Measurements from ENCODE around the gene CX3CR1.

CX3CR1 gene

DNA sequence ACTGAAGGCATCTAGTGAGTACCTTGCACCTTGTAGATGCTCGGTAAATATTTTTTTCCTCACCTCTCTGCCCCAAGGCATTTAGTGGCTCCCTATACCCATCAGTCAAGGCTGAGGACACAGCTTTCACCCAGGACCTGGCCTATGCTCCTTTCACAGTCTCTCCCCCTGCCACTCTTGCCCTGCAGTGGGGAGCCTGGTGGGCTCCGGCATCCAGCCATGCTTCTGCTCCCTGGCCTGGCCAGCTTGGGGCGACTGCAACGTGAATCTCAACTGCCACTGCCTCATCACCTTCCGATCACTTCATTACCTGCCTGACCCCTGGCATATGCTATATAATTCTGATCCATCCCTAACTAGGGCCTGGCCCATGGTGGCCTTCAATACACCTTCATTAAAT lies 735 bp upstream of the CX3CR1 start:
- CTCF ChIA-PET = interaction anchor here (1.0 to 8.4 kb wide), 6 partner anchors 7 to 154 kb away, joined by 4 to 77 read pairs (median 24); no protein-coding TSS in a partner anchor

GRCh38 chr3:39278616-39278935 lies 1.3 kb downstream of the CX3CR1 start:
- ChIA-PET POLR2A (interaction anchor here (0.7 kb wide), 1 partner anchor 93 kb away, joined by 5 read pairs; no protein-coding TSS in a partner anchor), CTCF (interaction anchor here (2.1 to 8.4 kb wide), 5 partner anchors 9 to 152 kb away, joined by 5 to 77 read pairs (median 43); partner anchors contain the start of gene XIRP1)
- TF ChIP-seq CTCF (IDR thresholded peaks at IDR 0.05; ENCODE audit: insufficient read depth, low read length, missing control alignments) = no peak

More for the DNA sequence above, 735 bp upstream of the CX3CR1 start:
- no peak overlapping the region for H3K4me3 ChIP-seq (ENCODE audit: low read depth, low read length)
- no peak for TF ChIP-seq CTCF (IDR thresholded peaks at IDR 0.05; ENCODE audit: insufficient read depth, low read length, missing control alignments)
- POLR2A ChIA-PET = no interaction called here
- no peak for DNase-seq (ENCODE audit: low read depth, low spot score)

GRCh38 chr3:39277893-39278615 lies 1.8 kb downstream of the CX3CR1 start:
- ChIA-PET POLR2A (interaction anchor here (0.7 kb wide), 1 partner anchor 93 kb away, joined by 5 read pairs; no protein-coding TSS in a partner anchor), CTCF (interaction anchor here (2.1 to 8.4 kb wide), 5 partner anchors 9 to 151 kb away, joined by 5 to 77 read pairs (median 43); partner anchors contain the start of gene XIRP1)
- no peak for TF ChIP-seq CTCF (IDR thresholded peaks at IDR 0.05; ENCODE audit: insufficient read depth, low read length, missing control alignments)
- no peak overlapping the region for H3K4me3 ChIP-seq (ENCODE audit: low read depth, low read length)
- no peak for DNase-seq (ENCODE audit: low read depth, low spot score)

More at GRCh38 chr3:39278616-39278935, 1.3 kb downstream of the CX3CR1 start:
- DNase-seq (ENCODE audit: low read depth, low spot score) = no peak
- H3K4me3 ChIP-seq (ENCODE audit: low read depth, low read length) = no peak overlapping the region

- no peak for TF ChIP-seq CTCF (IDR thresholded peaks at IDR 0.05; ENCODE audit: insufficient read depth, low read length, missing control alignments)
- ChIA-PET POLR2A (no interaction called here), CTCF (interaction anchor here (1.0 to 8.4 kb wide), 6 partner anchors 11 to 153 kb away, joined by 3 to 77 read pairs (median 29); partner anchors contain the start of gene XIRP1)
- DNase-seq (ENCODE audit: low read depth, low spot score) = no peak
- no peak overlapping the region for H3K4me3 ChIP-seq (ENCODE audit: low read depth, low read length)
These were observed 3.1 kb downstream of the CX3CR1 start for GRCh38 chr3:39276746-39277145.

DNA sequence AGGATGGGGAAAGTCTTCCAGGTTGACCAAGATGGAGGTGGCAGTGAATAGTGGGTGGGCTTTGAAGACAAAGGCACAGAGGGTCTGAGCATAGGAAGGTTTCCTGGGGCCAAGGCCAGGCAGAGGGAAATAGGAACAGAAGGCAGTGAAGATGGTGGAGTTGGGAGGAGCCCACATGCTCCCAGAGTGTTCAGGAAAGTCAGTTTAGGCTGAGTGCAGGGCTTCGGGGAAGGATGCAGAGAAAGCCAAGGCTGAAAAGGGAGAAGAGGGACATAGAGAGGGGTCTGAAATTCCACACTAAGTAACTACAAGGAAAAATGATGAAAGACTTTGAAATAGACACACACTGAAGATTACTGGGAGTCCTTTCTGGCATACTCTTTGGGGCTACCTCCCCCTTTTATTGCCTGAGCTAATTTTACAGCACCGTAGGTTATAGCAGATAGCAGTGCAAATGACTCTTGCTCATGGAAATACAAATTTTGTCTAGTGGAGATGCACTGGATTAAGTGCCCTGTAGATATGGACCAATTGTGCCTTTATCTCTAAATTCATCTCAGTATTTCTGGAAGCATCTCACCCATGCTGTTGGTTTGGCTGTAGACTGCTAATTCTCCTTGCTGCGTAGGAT lies 3.8 kb downstream of the CX3CR1 start:
- POLR2A ChIA-PET = no interaction called here
- no peak for DNase-seq (ENCODE audit: low read depth, low spot score)
- TF ChIP-seq CTCF (IDR thresholded peaks at IDR 0.05; ENCODE audit: insufficient read depth, low read length, missing control alignments) = no peak
- no peak overlapping the region for H3K4me3 ChIP-seq (ENCODE audit: low read depth, low read length)
- CTCF ChIA-PET = interaction anchor here (0.8 to 8.4 kb wide), 6 partner anchors 11 to 152 kb away, joined by 3 to 77 read pairs (median 29); partner anchors contain the start of gene XIRP1

DNA sequence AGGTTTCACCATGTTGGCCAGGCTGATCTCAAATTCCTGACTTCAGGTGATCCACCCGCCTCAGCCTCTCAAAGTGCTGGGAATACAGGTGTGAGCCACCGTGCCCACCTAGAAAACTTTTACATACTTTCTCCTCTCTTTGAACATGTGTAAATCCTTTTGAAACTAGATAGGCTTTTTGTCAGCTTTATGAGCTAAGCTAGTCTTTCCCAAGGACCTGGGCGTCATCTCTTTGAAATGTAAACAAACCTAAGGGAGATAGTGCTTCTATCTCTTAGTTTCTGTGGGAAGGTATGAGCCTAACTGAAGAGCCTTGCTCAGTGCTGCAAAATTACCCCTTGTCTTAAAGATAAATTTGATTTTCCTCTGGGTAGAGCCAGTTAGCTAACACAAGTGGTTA lies 4.8 kb downstream of the CX3CR1 start:
- H3K4me3 ChIP-seq (ENCODE audit: low read depth, low read length) = no peak overlapping the region
- no peak for TF ChIP-seq CTCF (IDR thresholded peaks at IDR 0.05; ENCODE audit: insufficient read depth, low read length, missing control alignments)
- DNase-seq (ENCODE audit: low read depth, low spot score) = no peak
- ChIA-PET POLR2A (no interaction called here), CTCF (interaction anchor here (8.4 kb wide), 1 partner anchor 16 kb away, joined by 77 read pairs; no protein-coding TSS in a partner anchor)

Measured in AG04449 (cell line).